Smooth muscle cell (in vitro differentiated cells): ENCODE measurements around the gene CCDC138. TPM values are rescaled to one million over a fixed set of nuclear protein-coding genes. Genes with fewer than 3 reads are reported as not detected.

Experiments used
- DNase-seq: peaks from one replicate; lab custom pipeline; 2025; ENCODE audit not compliant: unreplicated experiment; lab: John Stamatoyannopoulos, UW
- H2AFZ ChIP-seq: fragments of 200-600 bp; sonication (generic); 2 replicates; pipeline ENCODE4 v1.6.0; 2016; ENCODE audit warnings: antibody characterized with exemption, low read depth, mild to moderate bottlenecking
- H3F3A ChIP-seq: fragments of 200-600 bp; sonication (generic); 2 replicates; pipeline ENCODE4 v1.6.0; 2017; ENCODE audit warnings: antibody characterized with exemption, low read depth
- H3K27ac ChIP-seq: fragments of 200-600 bp; sonication (generic); 2 replicates; pipeline ENCODE4 v1.5.1; 2016; ENCODE audit warnings: low read depth, mild to moderate bottlenecking
- H3K27me3 ChIP-seq: fragments of 200-600 bp; sonication (generic); 2 replicates; pipeline ENCODE4 v1.6.1; 2016; ENCODE audit warnings: low read depth, mild to moderate bottlenecking
- H3K36me3 ChIP-seq: fragments of 200-600 bp; sonication (generic); 2 replicates; pipeline ENCODE4 v1.5.1; 2016; ENCODE audit warnings: low read depth
- H3K4me1 ChIP-seq: fragments of 200-600 bp; sonication (generic); 2 replicates; pipeline ENCODE4 v1.5.1; 2016; ENCODE audit warnings: low read depth
- H3K4me2 ChIP-seq: fragments of 200-600 bp; sonication (generic); 2 replicates; pipeline ENCODE4 v1.6.0; 2016; ENCODE audit warnings: mild to moderate bottlenecking
- H3K4me3 ChIP-seq: fragments of 200-600 bp; sonication (generic); 2 replicates; pipeline ENCODE4 v1.5.1; 2016; ENCODE audit warnings: mild to moderate bottlenecking
- H3K79me2 ChIP-seq: fragments of 200-600 bp; sonication (generic); 2 replicates; pipeline ENCODE4 v1.6.0; 2016; ENCODE audit warnings: low read depth, mild to moderate bottlenecking
- H3K9ac ChIP-seq: fragments of 200-600 bp; sonication (generic); 2 replicates; pipeline ENCODE4 v1.6.0; 2016; ENCODE audit warnings: low read depth
- H3K9me3 ChIP-seq: fragments of 200-600 bp; sonication (generic); replicated peaks from 2 replicates; pipeline ENCODE4 v1.5.1; 2016; ENCODE audit warnings: low read depth
- H4K20me1 ChIP-seq: fragments of 200-600 bp; sonication (generic); 2 replicates; pipeline ENCODE4 v1.6.0; 2016; ENCODE audit warnings: low read depth
- CTCF ChIP-seq: fragments of 200-600 bp; sonication (generic); IDR thresholded peaks from 2 replicates; pipeline ENCODE4 v1.5.1; 2017; ENCODE audit warnings: borderline replicate concordance, mild to moderate bottlenecking, antibody characterized with exemption; ENCODE audit not compliant: insufficient read depth, poor library complexity, severe bottlenecking
- WGBS: methylation state at CpG from one replicate; pipeline ENCODE4 v1.1.7; 2016; ENCODE audit warnings: low lambda C conversion rate; 5-methylcytosine and 5-hydroxymethylcytosine counted together
- polyA plus RNA-seq: library from polyadenylated mRNA; unstranded; fragments of >200 nt; fragmentation: Nextera tagmentation; extraction: Ambion mirVana; gene quantifications from 2 replicates; pipeline ENCODE4 v1.2.1, GENCODE V29; 2016
- total RNA-seq: library from RNA; depleted of rRNA; stranded (reverse); fragments of >200 nt; gene quantifications from 2 replicates; pipeline ENCODE4 v1.2.3, GENCODE V29; 2014

Gene CCDC138
- total and polyA plus RNA-seq, 2 experiments from 2014 or later = 2.7 to 5.9 TPM

- Histone ChIP-seq H3F3A (no peaks in the 10 kb centered on the region), H3K79me2 (no peaks in the 10 kb centered on the region), H3K4me1 (no peaks in the 10 kb centered on the region), H3K9ac (no peak overlapping the region), H2AFZ (no peak overlapping the region), H3K4me3 (no peak overlapping the region), H3K4me2 (no peak overlapping the region), H3K36me3 (no peaks in the 10 kb centered on the region), H4K20me1 (no peaks in the 10 kb centered on the region), H3K9me3 (no peaks in the 10 kb centered on the region), H3K27ac (no peak overlapping the region), H3K27me3 (no peaks in the 10 kb centered on the region)
- WGBS = 73% methylated on average over 3 of the region's 3 CpGs
- TF ChIP-seq CTCF = no peak
- no peak for DNase-seq
Observed at GRCh38 chr2:108894766-108895165, 108.2 kb downstream of the CCDC138 start.

DNA sequence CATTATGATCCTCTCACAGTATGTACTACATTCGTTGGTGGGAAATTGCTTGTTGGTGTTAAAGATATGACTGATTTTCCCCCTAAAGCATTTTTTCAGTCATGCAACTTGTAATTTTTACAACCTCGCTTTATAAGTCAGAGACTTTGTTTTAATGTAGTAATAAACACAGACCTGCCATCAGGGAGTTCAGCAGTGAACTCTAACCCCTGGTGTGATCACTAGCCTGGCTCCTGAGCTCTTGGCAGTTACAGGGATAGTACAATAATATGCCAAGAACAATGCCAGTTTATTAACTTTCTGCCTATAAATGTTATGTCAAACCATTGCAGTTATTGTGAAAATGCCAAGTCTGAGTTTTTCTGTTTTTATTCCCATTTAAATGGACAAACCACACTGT, 108.6 kb downstream of the CCDC138 start:
- TF ChIP-seq CTCF = no peak
- DNase-seq = no peak
- H3K27me3 ChIP-seq = no peaks in the 10 kb centered on the region
- 92% methylated on average over 2 of the region's 2 CpGs for WGBS
- H3F3A ChIP-seq = no peaks in the 10 kb centered on the region
- no peak overlapping the region for H3K4me3 ChIP-seq
- H3K9ac ChIP-seq = no peak overlapping the region
- no peaks in the 10 kb centered on the region for H3K79me2 ChIP-seq
- H2AFZ ChIP-seq = no peak overlapping the region
- H3K4me2 ChIP-seq = no peak overlapping the region
- H4K20me1 ChIP-seq = no peaks in the 10 kb centered on the region
- H3K27ac ChIP-seq = no peak overlapping the region
- H3K9me3 ChIP-seq = no peaks in the 10 kb centered on the region
- no peaks in the 10 kb centered on the region for H3K36me3 ChIP-seq
- no peaks in the 10 kb centered on the region for H3K4me1 ChIP-seq

DNA sequence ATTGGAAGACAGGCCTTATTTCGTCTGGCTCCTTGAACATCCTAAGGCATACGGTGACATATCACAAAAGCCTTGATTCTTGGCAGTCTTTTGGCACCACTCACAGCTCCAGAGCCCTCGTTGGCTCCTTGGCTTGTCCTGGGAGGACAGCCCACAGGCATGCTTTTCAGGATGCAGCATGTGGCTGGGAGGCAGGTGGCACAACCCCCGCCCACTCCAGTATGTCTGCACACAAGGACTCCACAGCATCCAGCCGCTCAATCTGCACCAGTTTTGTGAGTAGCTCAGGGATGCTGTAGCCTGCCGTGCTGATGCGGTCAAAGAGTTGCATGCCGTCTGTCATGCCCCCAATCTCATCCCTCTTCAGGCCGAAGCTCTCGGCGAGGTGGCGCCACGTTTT, 110.2 kb downstream of the CCDC138 start:
- Histone ChIP-seq H3K4me3 (no peak overlapping the region), H2AFZ (no peak overlapping the region), H3K4me1 (no peaks in the 10 kb centered on the region), H3K79me2 (no peaks in the 10 kb centered on the region), H3K36me3 (no peaks in the 10 kb centered on the region), H3K4me2 (no peak overlapping the region), H3K27me3 (no peaks in the 10 kb centered on the region), H3K9ac (no peak overlapping the region), H3K27ac (no peak overlapping the region), H3F3A (no peaks in the 10 kb centered on the region), H3K9me3 (no peaks in the 10 kb centered on the region), H4K20me1 (no peaks in the 10 kb centered on the region)
- no peak for DNase-seq
- WGBS = 95% methylated on average over 13 of the region's 13 CpGs
- TF ChIP-seq CTCF = no peak

GRCh38 chr2:108898315-108899082, 111.9 kb downstream of the CCDC138 start:
- 76% methylated on average over 1 of the region's 1 CpG for WGBS
- H3K4me2 ChIP-seq = no peak overlapping the region
- H3K27ac ChIP-seq = no peak overlapping the region
- no peaks in the 10 kb centered on the region for H3K36me3 ChIP-seq
- DNase-seq = no peak
- TF ChIP-seq CTCF = no peak
- H4K20me1 ChIP-seq = no peaks in the 10 kb centered on the region
- H3F3A ChIP-seq = no peaks in the 10 kb centered on the region
- no peaks in the 10 kb centered on the region for H3K79me2 ChIP-seq
- H3K4me3 ChIP-seq = no peak overlapping the region
- no peaks in the 10 kb centered on the region for H3K4me1 ChIP-seq
- H3K9ac ChIP-seq = no peak overlapping the region
- no peak overlapping the region for H2AFZ ChIP-seq
- no peaks in the 10 kb centered on the region for H3K9me3 ChIP-seq
- H3K27me3 ChIP-seq = no peaks in the 10 kb centered on the region
